Erythroblast (primary cell): ENCODE data around the gene RNASE12.
A peak's percentile ranks its signal among the peaks of the same experiment; 100 is the strongest.

Source experiments
- DNase-seq, 2 experiments: peaks; one replicate each; lab custom pipeline; 2025; lab: John Stamatoyannopoulos, UW
- GATA1 ChIP-seq: IDR thresholded peaks from 2 replicates; pipeline ENCODE4 v1.6.1; 2011; ENCODE audit warnings: low read depth, mild to moderate bottlenecking, control low read depth, low read length, moderate library complexity
- POLR2A ChIP-seq: IDR thresholded peaks from 2 replicates; pipeline ENCODE4 v1.6.1; 2011; ENCODE audit warnings: mild to moderate bottlenecking, low read length

RNASE12 gene

GRCh38 chr14:20556500-20557211, 34.5 kb downstream of the RNASE12 start:
- peak; percentile 24 to 65 for DNase-seq
- no peak for TF ChIP-seq GATA1
- TF ChIP-seq POLR2A: no peak

DNA sequence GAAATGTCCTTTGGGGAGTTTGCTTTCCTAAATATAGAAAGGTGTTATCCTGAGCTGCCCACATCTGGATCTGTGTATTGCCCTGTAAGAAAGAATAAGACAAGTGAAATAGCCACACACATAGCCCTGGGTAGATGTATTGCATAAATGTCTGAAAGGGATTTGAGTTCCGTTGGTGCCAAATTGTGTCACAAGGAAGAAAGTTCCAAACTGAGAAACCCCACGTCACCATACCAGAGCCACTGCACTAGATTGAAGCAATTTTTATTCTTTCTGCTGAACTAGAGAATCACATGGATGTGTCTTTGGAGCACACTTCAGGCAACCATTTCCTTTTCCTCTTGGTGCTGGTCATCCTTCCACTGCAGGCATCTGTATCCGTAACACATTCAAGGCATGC, 35.3 kb downstream of the RNASE12 start:
- no peak for TF ChIP-seq GATA1
- no peak for TF ChIP-seq POLR2A
- DNase-seq: no peak

- no peak for DNase-seq
- TF ChIP-seq GATA1 (no peak), POLR2A (no peak)
Measured at GRCh38 chr14:20553024-20553423, 38.2 kb downstream of the RNASE12 start.

- TF ChIP-seq POLR2A: no peak
- TF ChIP-seq GATA1: no peak
Measured at GRCh38 chr14:20551606-20552005, 39.6 kb downstream of the RNASE12 start.

DNA sequence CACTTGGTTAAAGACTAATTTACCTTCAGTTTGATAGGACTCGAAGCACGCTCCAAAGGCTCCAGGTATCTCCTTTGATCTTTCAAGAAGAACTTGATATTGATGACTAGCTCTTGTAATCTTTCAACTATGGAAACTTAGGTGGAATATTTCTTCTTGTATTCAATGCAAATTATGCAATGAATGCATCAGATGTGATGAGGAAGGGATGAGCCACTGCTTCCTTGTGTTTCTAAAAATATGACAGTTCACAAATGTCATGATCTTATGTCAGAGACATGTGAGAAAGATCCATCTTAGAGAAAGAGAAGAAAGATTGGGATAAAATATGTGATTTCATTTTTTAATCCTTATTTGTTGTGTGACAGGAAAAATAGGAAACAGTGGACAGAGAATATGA, 40.2 kb downstream of the RNASE12 start:
- DNase-seq: no peak
- TF ChIP-seq GATA1 (no peak), POLR2A (no peak)

More at GRCh38 chr14:20551606-20552005, 39.6 kb downstream of the RNASE12 start:
- DNase-seq: no peak

DNA sequence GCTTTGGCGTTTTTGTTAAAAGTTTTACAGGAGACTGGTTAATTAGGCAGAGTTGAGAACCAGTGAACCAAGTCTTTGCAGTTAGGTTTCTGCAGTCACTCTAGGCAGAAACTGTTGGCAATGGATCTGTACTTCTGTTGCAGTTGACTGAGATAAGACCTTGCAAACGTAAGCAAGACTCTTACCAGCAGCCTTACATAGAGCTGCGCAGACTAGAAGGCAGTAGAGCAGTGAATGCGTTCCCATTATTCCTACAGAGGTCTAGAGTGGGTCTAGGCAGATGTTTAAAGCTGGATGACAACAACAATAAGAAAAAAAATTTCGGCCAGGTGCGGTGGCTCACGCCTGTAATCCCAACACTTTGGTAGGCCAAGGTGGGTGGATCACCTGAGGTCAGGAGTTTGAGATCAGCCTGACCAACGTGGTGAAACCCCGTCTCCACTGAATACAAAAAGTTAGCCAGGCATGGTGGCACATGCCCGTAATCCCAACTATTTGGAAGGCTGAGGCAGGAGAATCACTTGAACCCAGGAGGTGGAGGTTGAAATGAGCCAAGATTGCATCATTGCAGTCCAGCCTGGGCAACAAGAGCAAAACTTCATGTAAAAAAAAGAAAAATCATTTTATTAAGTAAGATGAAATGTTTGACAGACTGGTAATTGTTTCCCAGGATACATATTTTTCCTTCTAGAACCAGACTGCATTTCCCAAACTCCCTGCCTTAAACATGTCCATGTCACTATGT, 42.6 kb downstream of the RNASE12 start:
- peak in 1 of 2 experiments; percentile 4 for DNase-seq
- no peak for TF ChIP-seq POLR2A
- TF ChIP-seq GATA1: no peak

GRCh38 chr14:20546877-20547276, 44.3 kb downstream of the RNASE12 start:
- DNase-seq: no peak
- TF ChIP-seq GATA1 (no peak), POLR2A (no peak)
